Endothelial cell of umbilical vein (primary cell): ENCODE measurements around the gene OST4. TPM values are rescaled to one million over a fixed set of nuclear protein-coding genes. Genes with fewer than 3 reads are reported as not detected.

Experiments
- BruUV-seq: library from RNA; stranded (reverse); fragments of 400-500 nt; replicated peaks from 2 replicates; lab custom pipeline; 2021; lab: Mats Ljungman, UMichigan
- CTCF ChIA-PET: fragments of 300-600, 350-600 bp; sonication (Branson Sonifier 250); formaldehyde crosslinking; loops from one replicate; lab custom pipeline; 2021; ENCODE audit warnings: antibody characterized with exemption, inconsistent platforms; lab: Charles Lee
- POLR2A ChIA-PET: fragments of 300-600, 350-600 bp; sonication (Branson Sonifier 250); formaldehyde crosslinking; loops from one replicate; lab custom pipeline; 2021; ENCODE audit warnings: antibody characterized with exemption, inconsistent platforms; lab: Charles Lee
- DNase-seq: peaks from one replicate; pipeline ENCODE4 v3.0.0-alpha.2; 2011; ENCODE audit warnings: low read depth, low spot score
- FAIRE-seq: peaks from 2 replicates; lab custom pipeline; 2011; peaks lifted over from hg19 to GRCh38; lab: Jason Lieb, UNC
- H2AFZ ChIP-seq: 2 replicates; pipeline ENCODE4 v1.6.0; 2012; ENCODE audit warnings: low read depth, low read length, control low read depth, inconsistent platforms
- H3K27ac ChIP-seq: 2 replicates; pipeline ENCODE4 v1.5.1; 2011; ENCODE audit warnings: low read depth, mild to moderate bottlenecking, control low read depth, low read length, moderate library complexity; ENCODE audit not compliant: insufficient read depth
- H3K27me3 ChIP-seq, 2 experiments: 2 replicates each; pipeline versions ENCODE4 v1.6.0 to v1.6.1; 2011; ENCODE audit warnings: low read length in 2 of 2, mixed read lengths in 1 of 2; ENCODE audit not compliant: control insufficient read depth in 2 of 2, insufficient read depth in 2 of 2
- H3K36me3 ChIP-seq, 2 experiments: 2 replicates in 1 of 2; 3 replicates in 1 of 2; pipeline ENCODE4 v1.5.1; 2011; ENCODE audit warnings: low read length in 2 of 2, mild to moderate bottlenecking in 1 of 2, moderate library complexity in 1 of 2; ENCODE audit not compliant: control insufficient read depth in 2 of 2, insufficient read depth in 2 of 2; ENCODE audit errors: extremely low read depth in 1 of 2
- H3K4me1 ChIP-seq: 3 replicates; pipeline ENCODE4 v1.5.1; 2011; ENCODE audit warnings: mild to moderate bottlenecking, low read length; ENCODE audit not compliant: control insufficient read depth, insufficient read depth; ENCODE audit errors: extremely low read depth
- H3K4me2 ChIP-seq: 2 replicates; pipeline ENCODE4 v1.6.1; 2011; ENCODE audit warnings: low read length, control low read depth, mixed read lengths; ENCODE audit not compliant: insufficient read depth
- H3K4me3 ChIP-seq, 3 experiments: fragments of 200-600 bp in 1 of 3; sonication (generic), shearing (Covaris generic) in 1 of 3; replicated peaks in 1 of 3; 2 replicates each; pipeline ENCODE4 v1.5.1; 2011 to 2016; ENCODE audit warnings: control low read depth in 3 of 3, low read length in 3 of 3, mild to moderate bottlenecking in 2 of 3, inconsistent platforms in 1 of 3, low read depth in 1 of 3, moderate library complexity in 1 of 3; ENCODE audit not compliant: insufficient read depth in 1 of 3
- H3K79me2 ChIP-seq: 2 replicates; pipeline ENCODE4 v1.6.0; 2012; ENCODE audit warnings: low read length, inconsistent platforms; ENCODE audit not compliant: control insufficient read depth, insufficient read depth
- H3K9ac ChIP-seq: replicated peaks from 2 replicates; pipeline ENCODE3; 2011; ENCODE audit warnings: low read length, control low read depth; ENCODE audit not compliant: insufficient read depth; ENCODE audit errors: extremely low read depth
- H3K9me1 ChIP-seq: replicated peaks from 3 replicates; pipeline ENCODE4 v1.6.0; 2011; ENCODE audit warnings: mild to moderate bottlenecking, low read length; ENCODE audit not compliant: control insufficient read depth, insufficient read depth; ENCODE audit errors: extremely low read depth
- H3K9me3 ChIP-seq: replicated peaks from 2 replicates; pipeline ENCODE4 v1.5.1; 2012; ENCODE audit warnings: low read length, inconsistent platforms; ENCODE audit not compliant: control insufficient read depth, insufficient read depth
- H4K20me1 ChIP-seq: replicated peaks from 2 replicates; pipeline ENCODE3; 2011; ENCODE audit warnings: mild to moderate bottlenecking, low read length; ENCODE audit not compliant: control insufficient read depth, insufficient read depth; ENCODE audit errors: extremely low read depth
- CTCF ChIP-seq, 2 donors: IDR thresholded peaks; 1 replicate in 1 of 2; 2 replicates in 1 of 2; pipeline ENCODE4 v1.5.1; 2011; ENCODE audit warnings: low read length in 2 of 2, mild to moderate bottlenecking in 2 of 2, moderate library complexity in 2 of 2, control low read depth in 1 of 2, inconsistent platforms in 1 of 2, low read depth in 1 of 2; ENCODE audit not compliant: insufficient read depth in 1 of 2; ENCODE audit errors: extremely low read depth in 1 of 2
- EZH2 ChIP-seq: IDR thresholded peaks from 2 replicates; pipeline ENCODE4 v1.6.1; 2012; ENCODE audit warnings: borderline replicate concordance, low read depth, mild to moderate bottlenecking, moderate library complexity, low read length, inconsistent platforms; ENCODE audit not compliant: severe bottlenecking
- FOS ChIP-seq: IDR thresholded peaks from 2 replicates; pipeline ENCODE4 v1.6.1; 2011; ENCODE audit warnings: mild to moderate bottlenecking, low read length, moderate library complexity, borderline replicate concordance; ENCODE audit not compliant: insufficient read depth
- GATA2 ChIP-seq: IDR thresholded peaks from 2 replicates; pipeline ENCODE4 v1.7.0; 2011; ENCODE audit warnings: low read depth, mild to moderate bottlenecking, moderate library complexity, mixed read lengths, low read length; ENCODE audit not compliant: insufficient read length, insufficient read depth
- JUN ChIP-seq: IDR thresholded peaks from 2 replicates; pipeline ENCODE4 v1.6.1; 2011; ENCODE audit warnings: borderline replicate concordance, low read depth; ENCODE audit not compliant: insufficient read length, insufficient read depth
- MAX ChIP-seq: IDR thresholded peaks from 2 replicates; pipeline ENCODE4 v1.6.1; 2011; ENCODE audit not compliant: insufficient read depth, insufficient read length
- MYC ChIP-seq: IDR thresholded peaks from one replicate; pipeline ENCODE4 v1.6.1; 2011; ENCODE audit warnings: mild to moderate bottlenecking, low read depth, low read length
- POLR2A ChIP-seq: IDR thresholded peaks from 2 replicates; pipeline ENCODE4 v1.6.1; 2012; ENCODE audit warnings: low read depth, mild to moderate bottlenecking, control low read depth, low read length
- POLR2AphosphoS5 ChIP-seq: IDR thresholded peaks from 2 replicates; pipeline ENCODE4 v1.6.1; 2012; ENCODE audit warnings: low read depth, mild to moderate bottlenecking, control low read depth, low read length, moderate library complexity; ENCODE audit not compliant: insufficient read depth
- dilution Hi-C: fragments of 300-500 bp; cut with MboI; formaldehyde crosslinking; loops from one replicate; pipeline ENCODE4 v1.15.0; 2019; ENCODE audit warnings: low sequenced_read_pairs; ENCODE audit not compliant: extremely low pct_ligation_motif_present
- intact Hi-C: fragments of 100-400 bp; cut with micrococcal nuclease; formaldehyde crosslinking; loops from one replicate; pipeline ENCODE4 v1.10.0; 2022
- polyA plus RNA-seq, 4 experiments: library from polyadenylated mRNA; depleted of rRNA in 3 of 4; stranded (reverse) in 3 of 4; unstranded in 1 of 4; fragments of >200 nt; gene quantifications; 2 replicates each; pipeline versions ENCODE4 v1.2.1 to v1.2.3, GENCODE V29; 2011 to 2012; ENCODE audit warnings: missing spikeins in 1 of 4
- total RNA-seq: library from RNA; stranded (reverse); gene quantifications from 2 replicates; pipeline ENCODE4 v1.2.3, GENCODE V29; 2021

The OST4 gene
- total and polyA plus RNA-seq, 2 donors (not counting 3 experiments of a cell fraction or from before 2014, with no cell fraction given): 415 to 1,189 TPM

GRCh38 chr2:27089111-27089954, 17.9 kb upstream of the OST4 start:
- FAIRE-seq: no peak
- POLR2A ChIA-PET: no interaction called here
- dilution Hi-C loops: no loop called here

GRCh38 chr2:27088634-27089033, 17.2 kb upstream of the OST4 start:
- no peak overlapping the region for H2AFZ ChIP-seq
- H3K4me2 ChIP-seq: no peak overlapping the region
- H3K27me3 ChIP-seq: no peaks in the 10 kb centered on the region
- H3K4me1 ChIP-seq: peaks cover 5% of the 10 kb centered on the region
- H3K9ac ChIP-seq: no peak overlapping the region
- no peaks in the 10 kb centered on the region for H4K20me1 ChIP-seq
- H3K36me3 ChIP-seq: no peaks in the 10 kb centered on the region
- intact Hi-C loops (loop anchor here (5.0 kb wide), 1 partner anchor 241 kb away; the partner anchor contains the start of gene DPYSL5), dilution Hi-C loops (no loop called here)
- TF ChIP-seq FOS (no peak), GATA2 (no peak), POLR2A (no peak), JUN (no peak), POLR2AphosphoS5 (no peak), EZH2 (no peak), CTCF (IDR thresholded peaks at IDR 0.05; ENCODE audit: extremely low read depth in 1 of 2, insufficient read depth in 1 of 2, low read depth in 1 of 2, low read length in 2 of 2) (no peak), MAX (no peak), MYC (no peak)
- FAIRE-seq (no peak), DNase-seq (no peak)
- no peaks in the 10 kb centered on the region for H3K9me1 ChIP-seq
- CTCF ChIA-PET: interaction anchor here (1.3 to 6.0 kb wide), 4 partner anchors 38 to 191 kb away, joined by 3 to 39 read pairs (median 13); partner anchors contain the start of gene AGBL5
- H3K9me3 ChIP-seq: no peaks in the 10 kb centered on the region
- BruUV-seq: no TSS peak
- H3K4me3 ChIP-seq: no peak overlapping the region
- H3K27ac ChIP-seq: no peak overlapping the region
- no peaks in the 10 kb centered on the region for H3K79me2 ChIP-seq
- POLR2A ChIA-PET: no interaction called here

More at GRCh38 chr2:27089111-27089954, 17.9 kb upstream of the OST4 start:
- Histone ChIP-seq H3K27me3 (no peaks in the 10 kb centered on the region), H3K36me3 (no peaks in the 10 kb centered on the region), H3K4me1 (peaks cover 5% of the 10 kb centered on the region), H3K9ac (no peak overlapping the region), H3K9me3 (no peaks in the 10 kb centered on the region), H3K9me1 (no peaks in the 10 kb centered on the region), H3K27ac (no peak overlapping the region), H3K79me2 (no peaks in the 10 kb centered on the region), H3K4me2 (no peak overlapping the region), H2AFZ (no peak overlapping the region), H3K4me3 (no peak overlapping the region), H4K20me1 (no peaks in the 10 kb centered on the region)
- CTCF ChIA-PET: interaction anchor here (0.6 to 2.5 kb wide), 4 partner anchors 7 to 127 kb away, joined by 3 to 14 read pairs (median 3); no protein-coding TSS in a partner anchor
- intact Hi-C loops: loop anchor here (5.0 kb wide), 1 partner anchor 242 kb away; the partner anchor contains the start of gene DPYSL5
- no TSS peak for BruUV-seq
- no peak for DNase-seq
- TF ChIP-seq EZH2: no peak
- TF ChIP-seq MYC: no peak
- TF ChIP-seq FOS: no peak
- TF ChIP-seq JUN: no peak
- no peak for TF ChIP-seq POLR2A
- no peak for TF ChIP-seq GATA2
